IPS DF 4.7 (cell line): Measurements from ENCODE around the gene KCNK4.

Source experiments
- DNase-seq: peaks from one replicate; pipeline ENCODE4 v3.0.0-alpha.2; 2013; ENCODE audit warnings: low spot score; ENCODE audit errors: extremely low read depth

Gene KCNK4

GRCh38 chr11:64343767-64344559 is 52.9 kb downstream of the KCNK4 start:
- no peak for DNase-seq

- no peak for DNase-seq
Observed at GRCh38 chr11:64344787-64345186, 53.7 kb downstream of the KCNK4 start.

- DNase-seq: no peak
Observed at GRCh38 chr11:64347193-64347867, 56.2 kb downstream of the KCNK4 start.

- no peak for DNase-seq
Observed at GRCh38 chr11:64348383-64349024, 57.4 kb downstream of the KCNK4 start.

- DNase-seq: no peak
Observed at GRCh38 chr11:64349025-64349387, 57.9 kb downstream of the KCNK4 start.

- no peak for DNase-seq
Observed at GRCh38 chr11:64349404-64349803, 58.3 kb downstream of the KCNK4 start.
